Osteocyte (in vitro differentiated cells): ENCODE measurements around the gene STARD13. TPM values are rescaled to one million over a fixed set of nuclear protein-coding genes. Genes with fewer than 3 reads are reported as not detected.
A peak's percentile ranks its signal among the peaks of the same experiment; 100 is the strongest.

Experiments
- DNase-seq: peaks from one replicate; pipeline ENCODE4 v3.0.0; 2021; ENCODE audit warnings: mixed read lengths; ENCODE audit not compliant: unreplicated experiment; ENCODE audit errors: extremely low spot score
- H3K27ac Mint-ChIP-seq: one replicate; pipeline ENCODE4 v1.8.0; 2021; ENCODE audit warnings: mild to moderate bottlenecking, mixed read lengths; ENCODE audit not compliant: unreplicated experiment
- H3K27me3 Mint-ChIP-seq: one replicate; pipeline ENCODE4 v1.8.0; 2021; ENCODE audit warnings: mixed read lengths; ENCODE audit not compliant: unreplicated experiment
- H3K36me3 Mint-ChIP-seq: one replicate; pipeline ENCODE4 v1.8.0; 2021; ENCODE audit warnings: mixed read lengths; ENCODE audit not compliant: unreplicated experiment
- H3K4me1 Mint-ChIP-seq: one replicate; pipeline ENCODE4 v1.8.0; 2021; ENCODE audit warnings: mixed read lengths; ENCODE audit not compliant: unreplicated experiment
- H3K4me3 Mint-ChIP-seq: one replicate; pipeline ENCODE4 v1.8.0; 2021; ENCODE audit warnings: mild to moderate bottlenecking, moderate library complexity, mixed read lengths; ENCODE audit not compliant: unreplicated experiment
- H3K9me3 Mint-ChIP-seq: one replicate; pipeline ENCODE4 v1.8.0; 2021; ENCODE audit warnings: mixed read lengths; ENCODE audit not compliant: unreplicated experiment
- CTCF ChIP-seq: fragments of 200-600 bp; sonication (generic); IDR thresholded peaks from 2 replicates; pipeline ENCODE4 v1.5.0; 2021; ENCODE audit warnings: antibody characterized with exemption, mild to moderate bottlenecking, moderate library complexity
- total RNA-seq: library from RNA; stranded (reverse); gene quantifications from 2 replicates; pipeline ENCODE4 v1.2.1, GENCODE V29; 2021

Gene STARD13
- total RNA-seq, 1 donor from 2014 or later: 72.0 TPM

- H3K9me3 Mint-ChIP-seq: no peaks in the 10 kb centered on the region
- peak overlapping the region; percentile 81 for H3K27ac Mint-ChIP-seq
- DNase-seq: no peak
- H3K27me3 Mint-ChIP-seq: no peaks in the 10 kb centered on the region
- H3K36me3 Mint-ChIP-seq: peaks cover 32% of the 10 kb centered on the region
- H3K4me1 Mint-ChIP-seq: peaks cover 96% of the 10 kb centered on the region
- no peak for TF ChIP-seq CTCF
- no peak overlapping the region for H3K4me3 Mint-ChIP-seq
Measured at GRCh38 chr13:33184112-33184490, 101.5 kb downstream of the STARD13 start.

- Mint-ChIP-seq H3K27me3 (no peaks in the 10 kb centered on the region), H3K4me1 (peaks cover 96% of the 10 kb centered on the region)
Measured at GRCh38 chr13:33183431-33184111, 102.0 kb downstream of the STARD13 start.

GRCh38 chr13:33182729-33183128, 102.8 kb downstream of the STARD13 start:
- peak overlapping the region; percentile 81 for H3K27ac Mint-ChIP-seq
- no peak for DNase-seq
- TF ChIP-seq CTCF: no peak
- peaks cover 94% of the 10 kb centered on the region for H3K4me1 Mint-ChIP-seq
- H3K9me3 Mint-ChIP-seq: no peaks in the 10 kb centered on the region
- H3K4me3 Mint-ChIP-seq: no peak overlapping the region
- H3K36me3 Mint-ChIP-seq: peaks cover 28% of the 10 kb centered on the region
- H3K27me3 Mint-ChIP-seq: no peaks in the 10 kb centered on the region

More at GRCh38 chr13:33183431-33184111, 102.0 kb downstream of the STARD13 start:
- peak overlapping the region; percentile 81 for H3K27ac Mint-ChIP-seq
- TF ChIP-seq CTCF: no peak
- H3K36me3 Mint-ChIP-seq: peaks cover 32% of the 10 kb centered on the region
- H3K4me3 Mint-ChIP-seq: no peak overlapping the region
- DNase-seq: no peak
- H3K9me3 Mint-ChIP-seq: no peaks in the 10 kb centered on the region

- no peaks in the 10 kb centered on the region for H3K9me3 Mint-ChIP-seq
- TF ChIP-seq CTCF: no peak
- H3K36me3 Mint-ChIP-seq: peaks cover 28% of the 10 kb centered on the region
- peak overlapping the region; percentile 90 for H3K27ac Mint-ChIP-seq
- no peaks in the 10 kb centered on the region for H3K27me3 Mint-ChIP-seq
- H3K4me1 Mint-ChIP-seq: peaks cover 92% of the 10 kb centered on the region
- H3K4me3 Mint-ChIP-seq: no peak overlapping the region
- no peak for DNase-seq
Measured at GRCh38 chr13:33181264-33181663, 104.3 kb downstream of the STARD13 start.

GRCh38 chr13:33180122-33180804, 105.3 kb downstream of the STARD13 start:
- DNase-seq: no peak
- no peak for TF ChIP-seq CTCF
- H3K27ac Mint-ChIP-seq: peak overlapping the region; percentile 90
- no peaks in the 10 kb centered on the region for H3K27me3 Mint-ChIP-seq
- peaks cover 92% of the 10 kb centered on the region for H3K4me1 Mint-ChIP-seq
- no peaks in the 10 kb centered on the region for H3K9me3 Mint-ChIP-seq
- H3K36me3 Mint-ChIP-seq: peaks cover 25% of the 10 kb centered on the region
- H3K4me3 Mint-ChIP-seq: peak overlapping the region; percentile 20
